H9 (cell line): Measurements from ENCODE around the gene R3HCC1L. TPM values are rescaled to one million over a fixed set of nuclear protein-coding genes. Genes with fewer than 3 reads are reported as not detected.

Source experiments
- DNase-seq: peaks from one replicate; pipeline ENCODE4 v3.0.0-alpha.2; 2017
- H2AFZ ChIP-seq: one replicate; pipeline ENCODE4 v1.6.1; 2013; ENCODE audit warnings: mild to moderate bottlenecking, low read length, control low read depth, moderate library complexity
- H2AK5ac ChIP-seq: 2 replicates; pipeline ENCODE4 v1.6.1; 2013; ENCODE audit warnings: low read length, control low read depth, mixed read lengths; ENCODE audit not compliant: insufficient read length
- H2BK120ac ChIP-seq: one replicate; pipeline ENCODE4 v1.6.1; 2013; ENCODE audit warnings: low read depth, mild to moderate bottlenecking, low read length, control low read depth, inconsistent platforms; ENCODE audit not compliant: poor library complexity, severe bottlenecking
- H2BK12ac ChIP-seq: 2 replicates; pipeline ENCODE4 v1.6.1; 2013; ENCODE audit warnings: low read length, control low read depth, mixed read lengths, low read depth; ENCODE audit not compliant: insufficient read length
- H2BK15ac ChIP-seq: 2 replicates; pipeline ENCODE4 v1.6.1; 2013; ENCODE audit warnings: low read depth, low read length, control low read depth
- H2BK20ac ChIP-seq: one replicate; pipeline ENCODE4 v1.6.1; 2013; ENCODE audit warnings: low read depth, mild to moderate bottlenecking, low read length, control low read depth, inconsistent platforms; ENCODE audit not compliant: poor library complexity, severe bottlenecking
- H2BK5ac ChIP-seq: 2 replicates; pipeline ENCODE4 v1.6.1; 2013; ENCODE audit warnings: low read length, control low read depth, mixed read lengths; ENCODE audit not compliant: insufficient read length
- H3K14ac ChIP-seq: 2 replicates; pipeline ENCODE4 v1.6.1; 2013; ENCODE audit warnings: low read length, control low read depth; ENCODE audit not compliant: insufficient read depth
- H3K18ac ChIP-seq: 2 replicates; pipeline ENCODE4 v1.6.1; 2013; ENCODE audit warnings: low read depth, mild to moderate bottlenecking, mixed read lengths, low read length, control low read depth; ENCODE audit not compliant: insufficient read length
- H3K23ac ChIP-seq: 2 replicates; pipeline ENCODE4 v1.6.1; 2013; ENCODE audit warnings: low read length, control low read depth, mixed read lengths, low read depth; ENCODE audit not compliant: insufficient read length
- H3K23me2 ChIP-seq: 2 replicates; pipeline ENCODE4 v1.6.1; 2013; ENCODE audit warnings: low read depth, mild to moderate bottlenecking, mixed read lengths, low read length, control low read depth; ENCODE audit not compliant: insufficient read length, poor library complexity, severe bottlenecking
- H3K27ac ChIP-seq: 2 replicates; pipeline ENCODE4 v1.5.1; 2013; ENCODE audit warnings: low read length, control low read depth, mixed read lengths, low read depth; ENCODE audit not compliant: insufficient read length
- H3K27me3 ChIP-seq: 2 replicates; pipeline ENCODE4 v1.6.1; 2013; ENCODE audit warnings: low read length, control low read depth, inconsistent platforms; ENCODE audit not compliant: insufficient read depth
- H3K4ac ChIP-seq: 2 replicates; pipeline ENCODE4 v1.6.1; 2013; ENCODE audit warnings: low read depth, mild to moderate bottlenecking, control low read depth, inconsistent platforms, low read length, moderate library complexity
- H3K4me1 ChIP-seq: 2 replicates; pipeline ENCODE4 v1.6.1; 2013; ENCODE audit warnings: low read length, control low read depth, inconsistent platforms; ENCODE audit not compliant: insufficient read depth
- H3K4me2 ChIP-seq: 2 replicates; pipeline ENCODE4 v1.6.1; 2013; ENCODE audit warnings: low read length, control low read depth, mixed read lengths; ENCODE audit not compliant: insufficient read length, insufficient read depth
- H3K56ac ChIP-seq: 2 replicates; pipeline ENCODE4 v1.6.1; 2013; ENCODE audit warnings: low read depth, mild to moderate bottlenecking, mixed read lengths, low read length, control low read depth; ENCODE audit not compliant: insufficient read length
- H3K79me1 ChIP-seq: 2 replicates; pipeline ENCODE4 v1.6.1; 2013; ENCODE audit warnings: low read depth, mild to moderate bottlenecking, moderate library complexity, low read length, control low read depth, inconsistent platforms; ENCODE audit not compliant: insufficient read depth, poor library complexity, severe bottlenecking
- H3K79me2 ChIP-seq: 2 replicates; pipeline ENCODE4 v1.6.1; 2013; ENCODE audit warnings: low read length, control low read depth, inconsistent platforms; ENCODE audit not compliant: insufficient read depth
- H3K9ac ChIP-seq: 2 replicates; pipeline ENCODE4 v1.6.1; 2013; ENCODE audit warnings: low read length, control low read depth, mixed read lengths; ENCODE audit not compliant: insufficient read length; ENCODE audit errors: extremely low read depth
- H3K9me3 ChIP-seq: one replicate; pipeline ENCODE4 v1.6.1; 2013; ENCODE audit warnings: low read depth, low read length, inconsistent platforms; ENCODE audit not compliant: control insufficient read depth
- H3T11ph ChIP-seq: one replicate; pipeline ENCODE4 v1.6.1; 2013; ENCODE audit warnings: mild to moderate bottlenecking, low read length, control low read depth, inconsistent platforms
- H4K20me1 ChIP-seq: one replicate; pipeline ENCODE4 v1.6.1; 2013; ENCODE audit not compliant: control insufficient read depth, insufficient read length, insufficient read depth
- H4K5ac ChIP-seq: 2 replicates; pipeline ENCODE4 v1.6.1; 2013; ENCODE audit warnings: low read depth, mild to moderate bottlenecking, mixed read lengths, low read length, control low read depth; ENCODE audit not compliant: insufficient read length
- H4K8ac ChIP-seq: replicated peaks from 2 replicates; pipeline ENCODE4 v1.6.1; 2013; ENCODE audit warnings: low read length, control low read depth, mixed read lengths, low read depth; ENCODE audit not compliant: insufficient read length
- H4K91ac ChIP-seq: 2 replicates; pipeline ENCODE4 v1.6.1; 2013; ENCODE audit warnings: low read depth, mild to moderate bottlenecking, moderate library complexity, mixed read lengths, low read length, control low read depth; ENCODE audit not compliant: insufficient read length
- H3K27ac Mint-ChIP-seq, 3 experiments: 2 replicates in 2 of 3; 3 replicates in 1 of 3; pipeline ENCODE4 v1.8.0; 2020 to 2021; ENCODE audit warnings: mixed read lengths in 3 of 3, mild to moderate bottlenecking in 1 of 3, moderate library complexity in 1 of 3
- H3K27me3 Mint-ChIP-seq: 2 replicates; pipeline ENCODE4 v1.8.0; 2021; ENCODE audit warnings: low read depth, mild to moderate bottlenecking, moderate library complexity, mixed read lengths
- H3K36me3 Mint-ChIP-seq, 3 experiments: 2 replicates in 2 of 3; 3 replicates in 1 of 3; pipeline ENCODE4 v1.8.0; 2020 to 2021; ENCODE audit warnings: low read depth in 3 of 3, mixed read lengths in 3 of 3; ENCODE audit not compliant: insufficient read depth in 1 of 3
- H3K4me1 Mint-ChIP-seq, 2 experiments: 2 replicates each; pipeline ENCODE4 v1.8.0; 2020; ENCODE audit warnings: mixed read lengths in 2 of 2
- H3K4me3 Mint-ChIP-seq, 2 experiments: 2 replicates in 1 of 2; 3 replicates in 1 of 2; pipeline ENCODE4 v1.8.0; 2020 to 2021; ENCODE audit warnings: mild to moderate bottlenecking in 2 of 2, mixed read lengths in 2 of 2, moderate library complexity in 1 of 2
- H3K9me3 Mint-ChIP-seq, 2 experiments: 2 replicates in 1 of 2; 3 replicates in 1 of 2; pipeline ENCODE4 v1.8.0; 2020; ENCODE audit warnings: mild to moderate bottlenecking in 2 of 2, mixed read lengths in 2 of 2, moderate library complexity in 1 of 2
- CTCF ChIP-seq: fragments of 200-600 bp; sonication (generic); conservative IDR thresholded peaks from 3 replicates; pipeline ENCODE4 v1.8.0; 2021; ENCODE audit warnings: antibody characterized with exemption, mild to moderate bottlenecking
- WGBS: extraction: QIAGEN DNeasy Blood & Tissue Kit; methylation state at CpG from one replicate; pipeline ENCODE4 v1.1.7; 2013; ENCODE audit warnings: missing lambda C conversion rate, low lambda C conversion rate, mixed read lengths; ENCODE audit not compliant: insufficient read length; ENCODE audit errors: extremely low coverage; 5-methylcytosine and 5-hydroxymethylcytosine counted together
- total RNA-seq: library from RNA; stranded (reverse); gene quantifications from 2 replicates; pipeline ENCODE4 v1.2.1, GENCODE V29; 2021

The R3HCC1L gene
- total RNA-seq, 1 experiment from 2014 or later: 18.5 TPM

DNA sequence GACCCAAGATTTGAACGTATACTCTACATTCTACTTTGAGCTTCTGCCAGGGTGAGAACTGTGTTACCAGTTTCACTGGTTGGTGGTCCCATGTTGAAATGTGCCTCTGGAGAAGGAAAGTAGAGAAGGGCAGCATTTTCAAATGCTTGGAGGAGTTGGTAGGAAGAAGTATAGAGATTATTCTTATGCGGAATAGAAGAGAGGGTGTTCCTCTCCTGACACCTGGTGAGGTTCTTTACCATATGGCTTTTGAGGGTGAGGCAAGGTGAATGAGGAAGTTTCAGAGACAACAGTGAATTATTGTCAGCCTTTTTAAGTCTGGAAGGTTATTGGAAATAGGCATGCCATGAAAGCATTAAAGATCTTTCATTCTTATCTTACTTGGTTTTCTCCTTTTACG lies 34.3 kb downstream of the R3HCC1L start:
- Histone ChIP-seq H4K5ac (no peak overlapping the region), H2BK20ac (no peak overlapping the region), H3K4me1 (peaks cover 13% of the 10 kb centered on the region; the same call in 1 of the 2 replicates), H2AFZ (no peak overlapping the region), H3K9me3 (no peaks in the 10 kb centered on the region), H3K23me2 (no peaks in the 10 kb centered on the region), H4K91ac (no peak overlapping the region), H3K14ac (no peak overlapping the region), H3K56ac (no peak overlapping the region), H3K4me2 (peak overlapping the region; percentile 51), H3K23ac (no peak overlapping the region), H3K9ac (no peak overlapping the region), H3K4ac (no peak overlapping the region), H3K27ac (peak overlapping the region; percentile 41), H3K27me3 (no peaks in the 10 kb centered on the region), H3K18ac (no peak overlapping the region), H2AK5ac (no peak overlapping the region), H3K79me2 (no peaks in the 10 kb centered on the region), H2BK12ac (no peak overlapping the region), H4K20me1 (no peaks in the 10 kb centered on the region), H4K8ac (no peak overlapping the region), H3K79me1 (peaks cover 3% of the 10 kb centered on the region), H3T11ph (no peak overlapping the region), H2BK5ac (no peak overlapping the region), H2BK15ac (no peak overlapping the region), H2BK120ac (no peak overlapping the region)
- WGBS: no CpG with 5 or more reads among the region's 3 CpGs
- no peaks in the 10 kb centered on the region for H3K27me3 Mint-ChIP-seq
- DNase-seq: no peak
- no peak for TF ChIP-seq CTCF
- H3K27ac Mint-ChIP-seq: peak overlapping the region in 1 of 3 experiments; percentile 79; a peak in 4 of 7 replicates
- H3K4me3 Mint-ChIP-seq: peak overlapping the region in 1 of 2 experiments; percentile 13; a peak in 2 of 5 replicates
- peaks cover 7 to 21% (median 16%) of the 10 kb centered on the region in 3 experiments; a peak in 6 of 7 replicates for H3K36me3 Mint-ChIP-seq
- H3K9me3 Mint-ChIP-seq: no peaks in the 10 kb centered on the region
- peaks cover 39 to 40% of the 10 kb centered on the region in 2 experiments for H3K4me1 Mint-ChIP-seq
